Measurements from ENCODE around the gene CCS.

DNA sequence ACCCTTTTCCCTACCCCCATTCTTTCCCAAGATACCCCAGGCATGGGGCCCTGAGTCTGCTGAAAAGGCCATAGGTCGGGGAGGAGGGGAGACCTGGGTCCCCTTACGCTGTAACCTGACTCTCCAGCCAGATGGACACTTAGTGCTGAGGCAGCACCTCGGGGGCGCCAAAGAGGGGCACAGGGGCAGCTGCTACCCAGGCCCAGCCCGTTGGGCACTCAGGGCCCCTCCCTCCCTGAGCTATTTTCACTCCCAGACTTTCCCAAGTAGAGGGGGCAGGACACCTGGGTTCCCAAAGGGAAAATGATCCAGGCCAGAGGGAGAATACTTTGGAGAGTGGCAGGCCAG lies 45.3 kb upstream of the CCS start:
- TF ChIP-seq, protein P1, sequence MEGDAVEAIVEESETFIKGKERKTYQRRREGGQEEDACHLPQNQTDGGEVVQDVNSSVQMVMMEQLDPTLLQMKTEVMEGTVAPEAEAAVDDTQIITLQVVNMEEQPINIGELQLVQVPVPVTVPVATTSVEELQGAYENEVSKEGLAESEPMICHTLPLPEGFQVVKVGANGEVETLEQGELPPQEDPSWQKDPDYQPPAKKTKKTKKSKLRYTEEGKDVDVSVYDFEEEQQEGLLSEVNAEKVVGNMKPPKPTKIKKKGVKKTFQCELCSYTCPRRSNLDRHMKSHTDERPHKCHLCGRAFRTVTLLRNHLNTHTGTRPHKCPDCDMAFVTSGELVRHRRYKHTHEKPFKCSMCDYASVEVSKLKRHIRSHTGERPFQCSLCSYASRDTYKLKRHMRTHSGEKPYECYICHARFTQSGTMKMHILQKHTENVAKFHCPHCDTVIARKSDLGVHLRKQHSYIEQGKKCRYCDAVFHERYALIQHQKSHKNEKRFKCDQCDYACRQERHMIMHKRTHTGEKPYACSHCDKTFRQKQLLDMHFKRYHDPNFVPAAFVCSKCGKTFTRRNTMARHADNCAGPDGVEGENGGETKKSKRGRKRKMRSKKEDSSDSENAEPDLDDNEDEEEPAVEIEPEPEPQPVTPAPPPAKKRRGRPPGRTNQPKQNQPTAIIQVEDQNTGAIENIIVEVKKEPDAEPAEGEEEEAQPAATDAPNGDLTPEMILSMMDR (conservative IDR thresholded peaks at IDR 0.05; ENCODE audit: low read length): no peak
- no peak for TF ChIP-seq EZH2phosphoT487 (IDR thresholded peaks at IDR 0.05; ENCODE audit: borderline replicate concordance, low read depth, low read length)
